Measurements from ENCODE around the gene MAN1C1.
A peak's percentile ranks its signal among the peaks of the same experiment; 100 is the strongest.

MAN1C1 gene

DNA sequence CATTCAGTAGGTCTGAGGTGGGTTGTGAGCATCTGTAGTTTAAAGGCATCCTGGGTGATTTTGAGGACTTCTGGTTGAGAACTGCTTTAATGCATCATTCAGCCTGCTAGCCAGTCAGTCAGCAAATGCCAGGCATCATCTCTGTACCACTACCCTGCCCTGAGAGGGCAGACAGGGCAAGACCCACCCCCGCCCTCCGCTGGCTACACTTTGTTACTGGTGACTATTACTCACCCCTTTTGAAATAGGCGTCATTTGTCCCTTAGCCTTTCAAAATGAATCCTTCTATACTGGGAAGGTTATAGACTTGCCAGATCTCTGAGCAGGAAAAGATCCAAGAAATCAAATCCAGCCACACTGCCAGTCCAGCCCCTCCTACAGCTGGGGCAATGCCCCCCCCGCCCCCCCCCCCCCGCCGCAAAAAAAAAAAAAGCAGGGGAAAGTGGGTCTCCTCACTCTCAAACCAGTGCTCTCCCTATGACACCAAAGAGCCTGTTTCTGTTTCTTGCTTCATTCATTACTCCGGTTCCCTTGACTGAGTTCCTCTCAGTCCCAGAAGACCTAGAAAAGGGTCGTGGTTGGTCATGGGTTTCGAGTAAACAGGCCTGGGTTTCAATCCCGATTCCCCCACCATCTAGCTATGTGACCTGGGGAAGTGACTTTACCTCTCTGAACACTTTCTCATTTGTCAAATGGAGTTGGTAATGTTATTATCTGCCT, 187.8 kb downstream of the MAN1C1 start:
- ChIA-PET CTCF (interaction anchor here (0.6 to 0.9 kb wide), 3 partner anchors 58 to 203 kb away, joined by 3 to 4 read pairs (median 3); no protein-coding TSS in a partner anchor), POLR2A (ENCODE audit: low non-redundant PET) (no interaction called here)
- no peak overlapping the region for H3K27ac ChIP-seq
- TF ChIP-seq, protein P1, sequence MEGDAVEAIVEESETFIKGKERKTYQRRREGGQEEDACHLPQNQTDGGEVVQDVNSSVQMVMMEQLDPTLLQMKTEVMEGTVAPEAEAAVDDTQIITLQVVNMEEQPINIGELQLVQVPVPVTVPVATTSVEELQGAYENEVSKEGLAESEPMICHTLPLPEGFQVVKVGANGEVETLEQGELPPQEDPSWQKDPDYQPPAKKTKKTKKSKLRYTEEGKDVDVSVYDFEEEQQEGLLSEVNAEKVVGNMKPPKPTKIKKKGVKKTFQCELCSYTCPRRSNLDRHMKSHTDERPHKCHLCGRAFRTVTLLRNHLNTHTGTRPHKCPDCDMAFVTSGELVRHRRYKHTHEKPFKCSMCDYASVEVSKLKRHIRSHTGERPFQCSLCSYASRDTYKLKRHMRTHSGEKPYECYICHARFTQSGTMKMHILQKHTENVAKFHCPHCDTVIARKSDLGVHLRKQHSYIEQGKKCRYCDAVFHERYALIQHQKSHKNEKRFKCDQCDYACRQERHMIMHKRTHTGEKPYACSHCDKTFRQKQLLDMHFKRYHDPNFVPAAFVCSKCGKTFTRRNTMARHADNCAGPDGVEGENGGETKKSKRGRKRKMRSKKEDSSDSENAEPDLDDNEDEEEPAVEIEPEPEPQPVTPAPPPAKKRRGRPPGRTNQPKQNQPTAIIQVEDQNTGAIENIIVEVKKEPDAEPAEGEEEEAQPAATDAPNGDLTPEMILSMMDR (conservative IDR thresholded peaks at IDR 0.05; ENCODE audit: low read depth) = no peak
- peak; percentile 52 for DNase-seq (ENCODE audit: low spot score)

DNA sequence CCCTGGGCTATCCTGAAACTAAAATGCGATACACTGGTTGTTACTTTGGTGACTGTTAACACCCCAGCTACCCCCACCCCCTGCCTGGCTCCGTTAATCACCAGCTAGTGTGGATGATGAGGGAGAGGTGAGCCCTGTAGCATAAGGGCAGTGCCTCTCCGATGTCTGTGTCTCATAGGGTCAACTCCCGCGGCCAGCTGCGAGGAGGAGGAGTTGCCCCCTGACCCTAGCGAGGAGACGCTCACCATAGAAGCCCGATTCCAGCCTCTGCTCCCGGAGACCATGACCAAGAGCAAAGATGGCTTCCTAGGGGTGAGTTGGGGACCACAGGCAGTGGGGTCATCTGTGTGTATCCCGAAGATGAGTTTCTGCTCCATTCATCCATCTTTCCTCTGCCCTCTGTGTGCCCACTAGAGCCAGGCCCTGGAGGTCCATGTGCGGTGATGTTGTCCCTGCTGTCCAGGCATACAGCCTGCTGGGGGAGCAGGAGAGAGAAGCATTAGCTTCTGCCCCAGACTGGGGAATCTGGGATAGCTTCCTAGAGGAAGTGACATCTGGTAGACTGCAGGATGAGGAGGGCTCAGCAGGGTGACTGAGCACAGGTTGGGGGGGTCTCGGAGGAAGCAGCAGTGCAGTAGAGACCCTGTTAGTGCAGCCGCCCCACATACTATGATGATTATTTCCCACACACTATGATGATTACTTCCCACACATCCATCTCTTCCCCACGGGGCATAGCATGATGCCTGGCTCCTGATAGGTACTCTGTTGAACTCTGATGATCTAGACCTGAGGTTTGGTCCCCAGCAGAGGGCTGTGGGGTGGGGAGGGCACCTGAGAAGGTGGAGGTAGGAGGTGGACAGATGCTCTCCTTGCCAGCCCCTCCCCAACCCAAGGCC, 188.6 kb downstream of the MAN1C1 start:
- no peak for DNase-seq (ENCODE audit: low spot score)
- TF ChIP-seq, protein P1 (conservative IDR thresholded peaks at IDR 0.05; ENCODE audit: low read depth) = no peak
- ChIA-PET POLR2A (ENCODE audit: low non-redundant PET) (no interaction called here), CTCF (interaction anchor here (0.6 to 0.9 kb wide), 3 partner anchors 58 to 204 kb away, joined by 3 to 4 read pairs (median 3); no protein-coding TSS in a partner anchor)
- peak overlapping the region; percentile 47; the same call in 1 of the 2 replicates for H3K27ac ChIP-seq

DNA sequence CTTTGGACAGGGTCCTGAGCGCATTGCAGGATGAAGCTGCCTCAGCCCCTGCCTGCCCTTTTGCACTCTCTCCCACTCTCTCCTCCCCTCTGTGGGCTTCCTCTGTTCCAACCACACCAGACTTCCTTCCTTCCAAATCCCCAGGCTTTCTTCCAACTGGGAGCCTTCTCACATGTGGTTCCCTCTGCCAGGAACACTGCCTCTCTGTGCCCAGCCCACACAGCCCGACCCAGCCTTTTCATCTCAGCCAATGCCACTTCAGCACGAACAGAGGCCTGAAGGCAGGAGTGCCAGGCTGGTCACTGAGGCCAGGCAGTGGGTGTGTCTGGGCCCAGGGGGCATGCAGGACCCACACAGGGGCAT, 189.3 kb downstream of the MAN1C1 start:
- peak overlapping the region; percentile 47; the same call in 1 of the 2 replicates for H3K27ac ChIP-seq
- CTCF ChIA-PET = no interaction called here
- no peak for DNase-seq (ENCODE audit: low spot score)
- TF ChIP-seq, protein P1 (conservative IDR thresholded peaks at IDR 0.05; ENCODE audit: low read depth) = no peak
- POLR2A ChIA-PET (ENCODE audit: low non-redundant PET) = no interaction called here

DNA sequence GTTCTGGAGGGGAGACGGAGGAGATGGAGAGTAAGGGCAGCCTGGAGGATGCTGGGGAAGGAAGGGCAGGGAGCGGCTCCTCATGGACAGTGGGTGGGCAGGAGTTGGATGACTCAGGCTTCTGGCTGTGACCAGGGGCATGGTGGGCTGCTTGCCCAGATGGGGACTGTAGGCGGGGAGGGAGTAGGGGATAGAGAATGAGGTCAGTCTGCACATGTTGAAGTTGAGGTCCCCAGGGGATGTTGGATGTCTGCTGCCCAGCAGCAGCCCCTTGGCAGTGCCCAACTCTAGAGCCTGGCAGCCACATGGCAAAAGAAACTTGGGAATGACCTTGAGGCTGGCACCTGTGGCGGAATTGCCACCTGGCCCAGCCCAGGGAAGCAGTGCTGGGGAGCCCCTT, 189.8 kb downstream of the MAN1C1 start:
- DNase-seq (ENCODE audit: low spot score) = no peak
- POLR2A ChIA-PET (ENCODE audit: low non-redundant PET) = no interaction called here
- peak overlapping the region; percentile 47; the same call in 1 of the 2 replicates for H3K27ac ChIP-seq
- TF ChIP-seq, protein P1 (conservative IDR thresholded peaks at IDR 0.05; ENCODE audit: low read depth) = no peak
- CTCF ChIA-PET = interaction anchor here (0.6 to 0.7 kb wide), 2 partner anchors 11 to 361 kb away, joined by 4 read pairs; no protein-coding TSS in a partner anchor

DNA sequence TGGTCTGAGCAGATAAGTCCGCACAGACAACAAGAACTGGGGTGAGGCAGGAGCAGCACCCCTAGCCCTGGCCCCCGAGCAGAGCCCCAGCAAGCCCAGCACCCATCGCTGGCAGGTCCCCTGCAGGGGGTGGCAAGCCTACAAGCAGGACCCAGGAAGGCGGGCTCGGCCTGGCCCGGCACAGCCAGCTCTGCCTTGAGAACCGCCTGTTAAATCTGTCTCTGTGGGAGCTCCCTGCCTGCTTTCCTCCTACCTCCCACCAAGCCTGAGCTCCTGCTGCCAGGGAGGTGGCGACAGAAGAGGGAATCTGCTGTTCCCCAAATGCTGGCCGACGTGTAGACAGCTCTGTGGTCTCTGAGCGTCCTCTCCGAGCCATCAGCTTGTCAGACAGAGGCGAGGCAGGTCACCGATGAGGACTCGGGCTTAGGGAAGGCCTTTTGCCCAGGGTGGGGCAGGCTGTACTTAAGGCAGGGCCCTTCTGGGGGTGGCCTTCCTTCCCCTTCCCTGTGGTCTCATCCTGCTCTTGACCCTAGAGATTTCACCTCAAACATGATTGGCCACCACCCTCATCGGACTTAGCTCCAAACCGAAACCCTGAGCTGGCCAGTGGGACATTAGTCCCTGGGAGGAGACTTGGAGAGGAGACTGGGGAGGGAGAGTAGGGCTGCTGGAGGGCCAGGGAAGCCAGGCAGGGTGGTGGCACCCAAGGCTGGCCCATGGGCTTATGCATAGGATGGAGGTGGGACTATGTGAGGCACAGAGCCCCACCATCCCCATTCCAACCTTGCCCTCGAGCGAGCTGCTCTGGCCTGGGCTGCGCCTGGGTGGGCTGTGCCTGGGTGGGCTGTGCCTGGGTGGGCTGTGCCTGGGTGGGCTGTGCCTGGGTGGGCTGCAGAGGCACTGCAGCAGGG, 191.1 kb downstream of the MAN1C1 start:
- TF ChIP-seq, protein P1 (conservative IDR thresholded peaks at IDR 0.05; ENCODE audit: low read depth) = no peak
- CTCF ChIA-PET = interaction anchor here (0.6 to 3.0 kb wide), 6 partner anchors 8 to 354 kb away, joined by 4 to 9 read pairs (median 4); partner anchors contain the start of gene SELENON
- POLR2A ChIA-PET (ENCODE audit: low non-redundant PET) = no interaction called here
- DNase-seq (ENCODE audit: low spot score) = no peak
- no peak overlapping the region; the same call in 1 of the 2 replicates for H3K27ac ChIP-seq

All from RWPE1 (cell line).